ENCODE data around the gene GSDME. TPM values are rescaled to one million over a fixed set of nuclear protein-coding genes. Genes with fewer than 3 reads are reported as not detected.
A peak's percentile ranks its signal among the peaks of the same experiment; 100 is the strongest.

The GSDME gene
- total RNA-seq, 3 donors from 2014 or later (not counting 1 experiment from before 2014, with no cell fraction given) = 0.20 to 0.31 TPM; not detected in 1

DNA sequence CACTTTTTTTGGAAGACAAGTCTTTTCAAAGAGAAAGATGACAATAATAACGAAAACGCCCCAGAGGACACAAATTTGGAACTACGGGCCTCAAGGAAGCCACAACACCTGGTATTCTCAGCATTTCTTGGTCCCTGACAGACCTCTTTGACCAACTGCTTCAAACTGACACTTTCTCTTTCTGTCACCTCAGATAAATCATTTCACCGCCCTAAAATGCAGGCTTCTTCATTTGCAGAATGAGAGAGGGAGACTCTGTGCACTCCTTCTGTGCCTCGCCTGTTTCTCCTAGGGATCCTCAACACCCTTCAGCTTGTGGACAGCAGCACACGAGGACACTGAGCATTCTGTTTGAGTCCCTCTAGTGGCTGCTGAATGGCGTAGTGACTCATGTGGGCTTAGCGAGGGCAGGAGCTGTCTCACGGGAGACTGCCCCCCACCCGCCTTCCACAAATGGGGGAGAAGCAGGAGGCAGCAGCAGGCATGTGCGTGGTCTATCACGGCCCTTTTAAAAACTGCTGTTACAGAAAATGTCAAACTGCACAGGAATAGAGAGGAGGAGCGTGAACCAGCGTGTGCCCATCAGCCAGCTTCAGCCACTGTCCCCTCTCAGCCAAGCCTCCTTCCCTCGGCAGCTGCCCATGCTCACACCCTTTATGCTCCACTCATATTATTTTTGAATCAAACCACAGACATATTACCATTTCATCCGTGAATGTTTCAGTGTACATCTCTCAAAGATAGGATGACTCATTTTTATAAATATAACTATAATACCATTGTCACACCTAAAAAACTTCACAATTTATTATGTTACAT lies 41.4 kb downstream of the GSDME start:
- peak in 1 of 2 donors; percentile 19 for DNase-seq
- Histone ChIP-seq H3K9me3 (ENCODE audit: control insufficient read depth, insufficient read depth, low read length) (no peaks in the 10 kb centered on the region), H3K4me3 (ENCODE audit: low read length) (no peak overlapping the region), H3K27me3 (ENCODE audit: control insufficient read depth, insufficient read depth, low read length) (no peaks in the 10 kb centered on the region), H3K27ac (ENCODE audit: low read length) (no peak overlapping the region), H3K4me1 (ENCODE audit: control insufficient read depth, insufficient read depth, low read length) (no peaks in the 10 kb centered on the region), H3K36me3 (ENCODE audit: control insufficient read depth, insufficient read depth, low read length) (no peaks in the 10 kb centered on the region)
- no peaks in the 10 kb centered on the region for H3K4me1 Mint-ChIP-seq
- H3K4me3 Mint-ChIP-seq = no peak overlapping the region
- whole genome bisulfite sequencing (ENCODE audit: insufficient coverage) = 31% methylated on average over 16 of the region's 16 CpGs
- no peaks in the 10 kb centered on the region for H3K9me3 Mint-ChIP-seq
- H3K27me3 Mint-ChIP-seq (ENCODE audit: low read depth in 2 of 2) = peaks cover 15 to 35% of the 10 kb centered on the region in 2 donors
- H3K27ac Mint-ChIP-seq = no peak overlapping the region
- peak in 1 of 3 donors; percentile 29 for ATAC-seq
- TF ChIP-seq, protein P1, sequence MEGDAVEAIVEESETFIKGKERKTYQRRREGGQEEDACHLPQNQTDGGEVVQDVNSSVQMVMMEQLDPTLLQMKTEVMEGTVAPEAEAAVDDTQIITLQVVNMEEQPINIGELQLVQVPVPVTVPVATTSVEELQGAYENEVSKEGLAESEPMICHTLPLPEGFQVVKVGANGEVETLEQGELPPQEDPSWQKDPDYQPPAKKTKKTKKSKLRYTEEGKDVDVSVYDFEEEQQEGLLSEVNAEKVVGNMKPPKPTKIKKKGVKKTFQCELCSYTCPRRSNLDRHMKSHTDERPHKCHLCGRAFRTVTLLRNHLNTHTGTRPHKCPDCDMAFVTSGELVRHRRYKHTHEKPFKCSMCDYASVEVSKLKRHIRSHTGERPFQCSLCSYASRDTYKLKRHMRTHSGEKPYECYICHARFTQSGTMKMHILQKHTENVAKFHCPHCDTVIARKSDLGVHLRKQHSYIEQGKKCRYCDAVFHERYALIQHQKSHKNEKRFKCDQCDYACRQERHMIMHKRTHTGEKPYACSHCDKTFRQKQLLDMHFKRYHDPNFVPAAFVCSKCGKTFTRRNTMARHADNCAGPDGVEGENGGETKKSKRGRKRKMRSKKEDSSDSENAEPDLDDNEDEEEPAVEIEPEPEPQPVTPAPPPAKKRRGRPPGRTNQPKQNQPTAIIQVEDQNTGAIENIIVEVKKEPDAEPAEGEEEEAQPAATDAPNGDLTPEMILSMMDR (IDR thresholded peaks at IDR 0.05) = no peak
- H3K36me3 Mint-ChIP-seq = no peaks in the 10 kb centered on the region
- intact Hi-C loops (cut with micrococcal nuclease) = no loop called here

DNA sequence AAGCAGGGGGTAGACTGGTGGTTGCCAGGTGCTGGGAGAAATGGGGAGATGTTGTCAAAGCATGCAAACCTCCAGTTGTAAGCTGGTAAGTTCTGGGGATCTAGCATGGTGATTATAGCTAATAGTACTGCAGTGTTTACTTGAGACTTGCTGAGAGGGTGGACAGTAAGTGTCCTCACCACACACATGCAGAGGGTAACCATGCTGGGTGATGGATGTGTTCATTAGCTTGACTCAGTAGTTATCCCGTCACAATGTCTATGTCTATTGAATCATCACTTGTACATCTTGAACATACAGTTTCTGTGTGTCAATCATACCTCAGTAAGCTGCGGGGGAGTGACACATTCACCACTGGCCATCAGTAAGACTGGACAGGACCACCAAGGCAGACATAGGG lies 42.1 kb downstream of the GSDME start:
- intact Hi-C loops (cut with micrococcal nuclease) = no loop called here

DNA sequence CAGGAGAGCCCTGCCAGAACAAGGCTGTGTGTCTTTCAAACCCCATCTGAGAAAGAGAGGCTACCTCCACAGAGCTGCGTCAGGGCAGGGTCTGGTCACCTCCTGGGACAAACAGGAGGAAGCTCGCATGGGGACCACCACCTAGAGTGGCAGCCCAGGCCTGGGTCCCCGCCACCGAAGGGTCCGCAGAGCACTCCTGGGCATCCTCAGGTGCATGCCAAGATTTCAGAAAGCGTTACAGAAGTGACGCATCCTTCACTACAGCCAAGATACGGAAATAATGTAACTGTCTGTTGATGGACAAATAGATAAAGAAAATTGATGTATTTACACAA lies 42.6 kb downstream of the GSDME start:
- Mint-ChIP-seq H3K27ac (no peak overlapping the region), H3K9me3 (no peaks in the 10 kb centered on the region), H3K27me3 (ENCODE audit: low read depth in 2 of 2) (peaks cover 18 to 35% of the 10 kb centered on the region in 2 donors), H3K4me3 (no peak overlapping the region), H3K36me3 (no peaks in the 10 kb centered on the region), H3K4me1 (no peaks in the 10 kb centered on the region)
- Histone ChIP-seq H3K27ac (ENCODE audit: low read length) (no peak overlapping the region), H3K4me3 (ENCODE audit: low read length) (no peak overlapping the region), H3K9me3 (ENCODE audit: control insufficient read depth, insufficient read depth, low read length) (no peaks in the 10 kb centered on the region), H3K4me1 (ENCODE audit: control insufficient read depth, insufficient read depth, low read length) (no peaks in the 10 kb centered on the region), H3K27me3 (ENCODE audit: control insufficient read depth, insufficient read depth, low read length) (no peaks in the 10 kb centered on the region), H3K36me3 (ENCODE audit: control insufficient read depth, insufficient read depth, low read length) (no peaks in the 10 kb centered on the region)
- TF ChIP-seq, protein P1 (IDR thresholded peaks at IDR 0.05) = no peak
- no peak for DNase-seq
- no peak for ATAC-seq
- intact Hi-C loops (cut with micrococcal nuclease) = no loop called here
- 98% methylated on average over 8 of the region's 8 CpGs for WGBS (ENCODE audit: insufficient coverage)

More for the DNA sequence above, 42.1 kb downstream of the GSDME start:
- WGBS (ENCODE audit: insufficient coverage) = 63% methylated on average over 2 of the region's 2 CpGs
- no peaks in the 10 kb centered on the region for H3K36me3 ChIP-seq (ENCODE audit: control insufficient read depth, insufficient read depth, low read length)
- Mint-ChIP-seq H3K27ac (no peak overlapping the region), H3K36me3 (no peaks in the 10 kb centered on the region), H3K27me3 (ENCODE audit: low read depth in 2 of 2) (peaks cover 15 to 35% of the 10 kb centered on the region in 2 donors), H3K4me3 (no peak overlapping the region), H3K9me3 (no peaks in the 10 kb centered on the region), H3K4me1 (no peaks in the 10 kb centered on the region)
- TF ChIP-seq, protein P1 (IDR thresholded peaks at IDR 0.05) = no peak
- H3K9me3 ChIP-seq (ENCODE audit: control insufficient read depth, insufficient read depth, low read length) = no peaks in the 10 kb centered on the region
- H3K4me3 ChIP-seq (ENCODE audit: low read length) = no peak overlapping the region
- H3K4me1 ChIP-seq (ENCODE audit: control insufficient read depth, insufficient read depth, low read length) = no peaks in the 10 kb centered on the region
- DNase-seq = no peak
- H3K27ac ChIP-seq (ENCODE audit: low read length) = no peak overlapping the region
- no peak for ATAC-seq
- no peaks in the 10 kb centered on the region for H3K27me3 ChIP-seq (ENCODE audit: control insufficient read depth, insufficient read depth, low read length)
